GM12878 (cell line): ENCODE data around the gene KIFC3. TPM values are rescaled to one million over a fixed set of nuclear protein-coding genes. Genes with fewer than 3 reads are reported as not detected.

Experiments
- ATAC-seq: fragments of 200-7000 bp; cut with Tn5 transposase; 3 replicates; pipeline ENCODE4 v1.9.1; 2020; ENCODE audit warnings: mild to moderate bottlenecking, moderate library complexity
- BruUV-seq: library from RNA; stranded (reverse); fragments of 400-500 nt; replicated peaks from 2 replicates; lab custom pipeline; 2021; lab: Mats Ljungman, UMichigan
- CTCF ChIA-PET: fragments of 300-600 bp; sonication (Branson Sonifier 250); formaldehyde crosslinking; extraction: SDS; loops from one replicate; lab custom pipeline; 2021; ENCODE audit warnings: inconsistent platforms; lab: Yijun Ruan, JAX
- POLR2A ChIA-PET: fragments of 350-600 bp; formaldehyde crosslinking; extraction: SDS; loops from one replicate; lab custom pipeline; 2021; ENCODE audit warnings: inconsistent platforms; lab: Charles Lee
- RAD21 ChIA-PET: fragments of 300-600 bp; sonication (Branson Sonifier 250); formaldehyde crosslinking; loops from one replicate; lab custom pipeline; 2023; ENCODE audit warnings: antibody characterized with exemption; ENCODE audit not compliant: unreplicated experiment; lab: Charles Lee
- SMC1A ChIA-PET: fragments of 300-600 bp; sonication (Branson Sonifier 250); formaldehyde crosslinking; loops from one replicate; lab custom pipeline; 2023; ENCODE audit not compliant: unreplicated experiment, uncharacterized antibody; lab: Charles Lee
- DNase-seq: peaks from one replicate; pipeline ENCODE4 v3.0.0-alpha.2; 2011; ENCODE audit warnings: low read depth, low spot score
- FAIRE-seq: peaks from 3 replicates; lab custom pipeline; 2011; peaks lifted over from hg19 to GRCh38; lab: Jason Lieb, UNC
- H2AFZ ChIP-seq: 2 replicates; pipeline ENCODE4 v1.6.0; 2011; ENCODE audit warnings: low read depth, low read length, control low read depth; ENCODE audit not compliant: control insufficient read depth
- H3K27ac ChIP-seq: 2 replicates; pipeline ENCODE4 v1.5.1; 2011; ENCODE audit warnings: control low read depth; ENCODE audit not compliant: control insufficient read depth, insufficient read depth
- H3K27me3 ChIP-seq, 2 experiments: replicated peaks in 1 of 2; 2 replicates each; pipeline versions ENCODE4 v1.6.0 to v1.6.1; 2011; ENCODE audit warnings: low read length in 1 of 2; ENCODE audit not compliant: control insufficient read depth in 2 of 2, insufficient read depth in 2 of 2
- H3K36me3 ChIP-seq, 2 experiments: 2 replicates each; pipeline ENCODE4 v1.5.1; 2011; ENCODE audit warnings: low read length in 1 of 2; ENCODE audit not compliant: control insufficient read depth in 2 of 2, insufficient read depth in 2 of 2
- H3K4me1 ChIP-seq: 2 replicates; pipeline ENCODE4 v1.6.1; 2011; ENCODE audit warnings: mild to moderate bottlenecking, low read length, moderate library complexity, mixed read lengths; ENCODE audit not compliant: control insufficient read depth, insufficient read depth
- H3K4me2 ChIP-seq: 2 replicates; pipeline ENCODE4 v1.6.0; 2011; ENCODE audit warnings: control low read depth; ENCODE audit not compliant: control insufficient read depth, insufficient read depth
- H3K4me3 ChIP-seq: fragments of 200-600 bp; sonication (generic); 2 replicates; pipeline ENCODE4 v1.5.1; 2016
- H3K79me2 ChIP-seq: 2 replicates; pipeline ENCODE4 v1.6.0; 2011; ENCODE audit warnings: low read length; ENCODE audit not compliant: control insufficient read depth, insufficient read depth
- H3K9ac ChIP-seq: 2 replicates; pipeline ENCODE4 v1.8.0; 2011; ENCODE audit warnings: low read length, control low read depth, mixed read lengths; ENCODE audit not compliant: control insufficient read depth, insufficient read depth
- H3K9me3 ChIP-seq: replicated peaks from 3 replicates; pipeline ENCODE4 v1.5.1; 2011; ENCODE audit warnings: mild to moderate bottlenecking, low read length; ENCODE audit not compliant: control insufficient read depth, insufficient read depth
- H4K20me1 ChIP-seq: 2 replicates; pipeline ENCODE4 v1.6.0; 2011; ENCODE audit not compliant: control insufficient read depth, insufficient read depth
- BACH1 ChIP-seq: fragments of 450-650 bp; IDR thresholded peaks from 2 replicates; pipeline ENCODE4 v1.6.1; 2017; ENCODE audit warnings: mild to moderate bottlenecking, borderline replicate concordance
- BHLHE40 ChIP-seq, 2 experiments: fragments of 450-650 bp in 1 of 2; IDR thresholded peaks; 2 replicates each; pipeline ENCODE4 v1.6.1; 2011 to 2017; ENCODE audit warnings: low read depth in 2 of 2, borderline replicate concordance in 1 of 2, improper control_type of control experiment in 1 of 2, low read length in 1 of 2, mild to moderate bottlenecking in 1 of 2
- FOXK2 ChIP-seq: fragments of 450-650 bp; IDR thresholded peaks from 2 replicates; pipeline ENCODE4 v1.6.1; 2017; ENCODE audit warnings: mild to moderate bottlenecking, moderate library complexity
- GABPA ChIP-seq: IDR thresholded peaks from 2 replicates; pipeline ENCODE4 v1.6.1; 2014; ENCODE audit warnings: antibody characterized with exemption, low read depth, mild to moderate bottlenecking, inconsistent platforms
- IKZF1 ChIP-seq: fragments of 450-650 bp; conservative IDR thresholded peaks from 2 replicates; pipeline ENCODE4 v1.6.1; 2017; ENCODE audit warnings: antibody characterized with exemption, mild to moderate bottlenecking
- IKZF2 ChIP-seq, 2 experiments: fragments of 450-650 bp; IDR thresholded peaks; 2 replicates each; pipeline ENCODE4 v1.6.1; 2017; ENCODE audit warnings: mild to moderate bottlenecking in 2 of 2, moderate library complexity in 2 of 2
- MEF2A ChIP-seq: IDR thresholded peaks from 2 replicates; pipeline ENCODE4 v1.6.1; 2011; ENCODE audit warnings: low read depth, mild to moderate bottlenecking, low read length, moderate library complexity; ENCODE audit not compliant: insufficient read depth
- MEF2B ChIP-seq: fragments of 450-650 bp; IDR thresholded peaks from 2 replicates; pipeline ENCODE4 v1.6.1; 2018; ENCODE audit warnings: mild to moderate bottlenecking, moderate library complexity; ENCODE audit not compliant: partially characterized antibody, poor library complexity, severe bottlenecking
- RCOR1 ChIP-seq: conservative IDR thresholded peaks from 2 replicates; pipeline ENCODE4 v1.6.1; 2012; ENCODE audit warnings: low read depth, low read length, improper control_type of control experiment
- REST ChIP-seq: IDR thresholded peaks from 2 replicates; pipeline ENCODE4 v1.6.1; 2012; ENCODE audit warnings: mild to moderate bottlenecking, low read depth, low read length
- SMAD1 ChIP-seq: fragments of 450-650 bp; IDR thresholded peaks from 2 replicates; pipeline ENCODE4 v1.6.1; 2018; ENCODE audit warnings: mild to moderate bottlenecking, low read depth; ENCODE audit not compliant: partially characterized antibody
- SPI1 ChIP-seq: IDR thresholded peaks from 2 replicates; pipeline ENCODE4 v1.6.1; 2011; ENCODE audit warnings: low read depth, mild to moderate bottlenecking, low read length, moderate library complexity, borderline replicate concordance; ENCODE audit not compliant: insufficient read depth
- SUZ12 ChIP-seq: fragments of 200-600 bp; sonication (generic); IDR thresholded peaks from one replicate; pipeline ENCODE4 v1.6.1; 2018; ENCODE audit warnings: antibody characterized with exemption, mild to moderate bottlenecking; ENCODE audit not compliant: unreplicated experiment
- ZNF384 ChIP-seq: IDR thresholded peaks from 2 replicates; pipeline ENCODE4 v1.6.1; 2012; ENCODE audit warnings: low read depth, mild to moderate bottlenecking, low read length, improper control_type of control experiment, borderline replicate concordance
- WGBS: methylation state at CpG from one replicate; pipeline ENCODE4 v1.1.6; 2016; ENCODE audit warnings: low lambda C conversion rate; ENCODE audit not compliant: insufficient replicate concordance, insufficient coverage; ENCODE audit errors: missing lambda C conversion rate; 5-methylcytosine and 5-hydroxymethylcytosine counted together
- in situ Hi-C: fragments of 300-500 bp; cut with MboI; formaldehyde crosslinking; loops from 9 replicates; pipeline ENCODE4 v1.14.3; 2018; ENCODE audit warnings: mixed read lengths
- intact Hi-C: fragments of 100-400 bp; cut with micrococcal nuclease; formaldehyde crosslinking; loops from one replicate; pipeline ENCODE4 v1.14.2; 2022; ENCODE audit not compliant: unreplicated experiment
- polyA plus RNA-seq, 11 experiments: library from polyadenylated mRNA; depleted of rRNA in 4 of 11; unstranded in 6 of 11; stranded (reverse) in 5 of 11; fragments of >200 nt; fragmentation: Nextera tagmentation in 4 of 11; fragmentation: Illumina TruSeq in 1 of 11; extraction: Ambion mirVana in 4 of 11; extraction: Trizol in 1 of 11; gene quantifications; 1 replicate in 1 of 11; 2 replicates in 10 of 11; pipeline versions ENCODE4 v1.2.1 to v1.2.3, GENCODE V29; 2011 to 2016; ENCODE audit warnings: inconsistent platforms in 2 of 11, missing spikeins in 2 of 11, low read depth in 1 of 11
- total RNA-seq, 4 experiments: library from RNA; depleted of rRNA in 3 of 4; stranded (reverse); fragments of >200 nt in 3 of 4; fragmentation: Illumina TruSeq in 1 of 4; extraction: Trizol in 1 of 4; gene quantifications; 2 replicates each; pipeline versions ENCODE4 v1.2.1 to v1.2.3, GENCODE V29; 2013 to 2021
- TF ChIP-seq, protein P1 (sequence below): IDR thresholded peaks from 2 replicates; pipeline ENCODE4 v1.6.1; 2012; ENCODE audit warnings: improper control_type of control experiment, low read depth, low read length; ENCODE audit not compliant: insufficient replicate concordance

The KIFC3 gene
- total and polyA plus RNA-seq, 10 of the 15 experiments (the other 5 are each of a cell fraction or from before 2014, with no cell fraction given): 0.22 to 1.3 (median 0.26) TPM; not detected in 3

DNA sequence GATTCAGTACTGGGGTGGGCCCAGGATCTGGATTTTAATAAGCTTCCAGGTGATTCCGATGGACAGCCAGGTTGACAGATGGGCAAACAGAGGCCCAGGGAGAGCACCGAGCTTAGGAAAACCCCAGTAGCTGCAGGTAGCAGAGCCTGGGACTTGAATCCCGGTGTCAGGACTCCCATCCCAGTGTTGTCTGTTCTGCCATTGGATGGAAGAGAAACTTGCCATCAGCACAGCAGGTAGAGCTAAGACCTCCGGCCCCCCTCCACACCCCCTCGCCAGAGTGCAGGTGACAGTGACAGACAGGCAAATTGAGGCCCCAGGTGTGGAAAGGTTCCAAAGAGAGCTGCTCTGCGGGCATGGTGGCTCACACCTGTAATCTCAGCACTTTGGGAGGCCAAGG lies 54.3 kb downstream of the KIFC3 start (continued):
- no peak for TF ChIP-seq REST
- TF ChIP-seq ZNF384: no peak
- TF ChIP-seq MEF2B: no peak
- TF ChIP-seq BHLHE40 (IDR thresholded peaks at IDR 0.05; ENCODE audit: borderline replicate concordance in 1 of 2, low read depth in 2 of 2, low read length in 1 of 2): no peak
- TF ChIP-seq SUZ12: no peak
- TF ChIP-seq SMAD1: no peak
- no peak for TF ChIP-seq FOXK2
- no peak for TF ChIP-seq BACH1

DNA sequence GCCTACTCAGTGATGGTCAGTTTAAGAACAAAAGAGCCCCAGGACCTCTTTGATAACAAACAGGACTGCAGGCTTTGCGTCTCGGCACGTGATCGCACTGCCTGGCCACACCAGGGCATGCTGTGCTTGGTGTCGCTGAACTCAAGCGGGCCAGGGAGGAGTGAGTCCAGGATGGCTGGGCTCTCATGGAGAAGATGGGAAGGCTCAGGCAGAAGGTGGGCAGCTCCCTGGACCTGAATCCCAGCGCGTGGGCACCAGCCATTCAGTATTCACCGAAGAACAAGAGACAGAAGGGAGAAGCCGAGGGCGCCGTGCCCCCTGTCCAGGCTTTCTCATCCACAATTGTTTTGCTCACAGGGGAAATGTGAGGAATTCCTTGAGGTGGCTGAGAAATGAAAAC lies 54.8 kb downstream of the KIFC3 start:
- ChIA-PET CTCF (interaction anchor here (1.8 kb wide), 1 partner anchor 171 kb away, joined by 5 read pairs; no protein-coding TSS in a partner anchor), POLR2A (no interaction called here), RAD21 (no interaction called here), SMC1A (no interaction called here)
- Histone ChIP-seq H3K4me2 (no peak overlapping the region), H3K9me3 (no peaks in the 10 kb centered on the region), H3K4me3 (no peak overlapping the region), H3K27me3 (no peaks in the 10 kb centered on the region), H4K20me1 (no peaks in the 10 kb centered on the region), H3K9ac (no peak overlapping the region), H2AFZ (no peak overlapping the region), H3K79me2 (no peaks in the 10 kb centered on the region), H3K36me3 (peaks cover 0 to 2% of the 10 kb centered on the region in 2 experiments; a peak in 2 of 4 replicates), H3K4me1 (no peaks in the 10 kb centered on the region), H3K27ac (no peak overlapping the region)
- intact Hi-C loops: no loop called here
- ATAC-seq (no peak), DNase-seq (no peak), FAIRE-seq (no peak)
- 98% methylated on average over 12 of the region's 12 CpGs for WGBS
- BruUV-seq: no TSS peak
- in situ Hi-C loops: no loop called here
- TF ChIP-seq BACH1 (no peak), MEF2A (no peak), IKZF2 (IDR thresholded peaks at IDR 0.05) (no peak), GABPA (no peak), SPI1 (no peak), IKZF1 (no peak), RCOR1 (no peak)
- TF ChIP-seq, protein P1, sequence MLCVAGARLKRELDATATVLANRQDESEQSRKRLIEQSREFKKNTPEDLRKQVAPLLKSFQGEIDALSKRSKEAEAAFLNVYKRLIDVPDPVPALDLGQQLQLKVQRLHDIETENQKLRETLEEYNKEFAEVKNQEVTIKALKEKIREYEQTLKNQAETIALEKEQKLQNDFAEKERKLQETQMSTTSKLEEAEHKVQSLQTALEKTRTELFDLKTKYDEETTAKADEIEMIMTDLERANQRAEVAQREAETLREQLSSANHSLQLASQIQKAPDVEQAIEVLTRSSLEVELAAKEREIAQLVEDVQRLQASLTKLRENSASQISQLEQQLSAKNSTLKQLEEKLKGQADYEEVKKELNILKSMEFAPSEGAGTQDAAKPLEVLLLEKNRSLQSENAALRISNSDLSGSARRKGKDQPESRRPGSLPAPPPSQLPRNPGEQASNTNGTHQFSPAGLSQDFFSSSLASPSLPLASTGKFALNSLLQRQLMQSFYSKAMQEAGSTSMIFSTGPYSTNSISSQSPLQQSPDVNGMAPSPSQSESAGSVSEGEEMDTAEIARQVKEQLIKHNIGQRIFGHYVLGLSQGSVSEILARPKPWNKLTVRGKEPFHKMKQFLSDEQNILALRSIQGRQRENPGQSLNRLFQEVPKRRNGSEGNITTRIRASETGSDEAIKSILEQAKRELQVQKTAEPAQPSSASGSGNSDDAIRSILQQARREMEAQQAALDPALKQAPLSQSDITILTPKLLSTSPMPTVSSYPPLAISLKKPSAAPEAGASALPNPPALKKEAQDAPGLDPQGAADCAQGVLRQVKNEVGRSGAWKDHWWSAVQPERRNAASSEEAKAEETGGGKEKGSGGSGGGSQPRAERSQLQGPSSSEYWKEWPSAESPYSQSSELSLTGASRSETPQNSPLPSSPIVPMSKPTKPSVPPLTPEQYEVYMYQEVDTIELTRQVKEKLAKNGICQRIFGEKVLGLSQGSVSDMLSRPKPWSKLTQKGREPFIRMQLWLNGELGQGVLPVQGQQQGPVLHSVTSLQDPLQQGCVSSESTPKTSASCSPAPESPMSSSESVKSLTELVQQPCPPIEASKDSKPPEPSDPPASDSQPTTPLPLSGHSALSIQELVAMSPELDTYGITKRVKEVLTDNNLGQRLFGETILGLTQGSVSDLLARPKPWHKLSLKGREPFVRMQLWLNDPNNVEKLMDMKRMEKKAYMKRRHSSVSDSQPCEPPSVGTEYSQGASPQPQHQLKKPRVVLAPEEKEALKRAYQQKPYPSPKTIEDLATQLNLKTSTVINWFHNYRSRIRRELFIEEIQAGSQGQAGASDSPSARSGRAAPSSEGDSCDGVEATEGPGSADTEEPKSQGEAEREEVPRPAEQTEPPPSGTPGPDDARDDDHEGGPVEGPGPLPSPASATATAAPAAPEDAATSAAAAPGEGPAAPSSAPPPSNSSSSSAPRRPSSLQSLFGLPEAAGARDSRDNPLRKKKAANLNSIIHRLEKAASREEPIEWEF: no peak
